Measurements from ENCODE around the gene NPAS2. TPM values are rescaled to one million over a fixed set of nuclear protein-coding genes. Genes with fewer than 3 reads are reported as not detected.

NPAS2 gene
- total RNA-seq, 4 donors from 2014 or later: 7.7 to 83.2 (median 15.1) TPM

DNA sequence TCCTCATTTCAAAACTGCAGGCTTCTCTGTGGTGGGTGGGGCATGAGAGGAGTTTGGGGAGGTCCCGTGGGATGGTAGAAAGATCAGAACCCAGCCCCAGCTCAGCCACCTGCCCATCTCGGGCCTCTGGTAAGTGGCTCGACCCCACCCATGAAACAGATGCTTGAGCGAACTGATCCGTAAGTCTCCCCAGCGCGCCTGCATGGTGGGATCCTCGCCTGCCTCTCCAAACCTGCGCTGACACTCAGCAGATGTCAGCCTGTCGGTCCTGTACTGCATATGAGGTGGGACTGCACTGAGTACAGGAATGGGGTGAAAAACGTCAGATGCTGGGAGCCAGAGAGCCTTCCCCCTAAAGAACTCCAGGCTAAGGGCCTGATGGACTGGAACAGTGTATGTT, 166.2 kb downstream of the NPAS2 start:
- TF ChIP-seq EP300 (IDR thresholded peaks at IDR 0.05) (no peak), POLR2A (IDR thresholded peaks at IDR 0.05) (no peak)
- TF ChIP-seq, protein P1, sequence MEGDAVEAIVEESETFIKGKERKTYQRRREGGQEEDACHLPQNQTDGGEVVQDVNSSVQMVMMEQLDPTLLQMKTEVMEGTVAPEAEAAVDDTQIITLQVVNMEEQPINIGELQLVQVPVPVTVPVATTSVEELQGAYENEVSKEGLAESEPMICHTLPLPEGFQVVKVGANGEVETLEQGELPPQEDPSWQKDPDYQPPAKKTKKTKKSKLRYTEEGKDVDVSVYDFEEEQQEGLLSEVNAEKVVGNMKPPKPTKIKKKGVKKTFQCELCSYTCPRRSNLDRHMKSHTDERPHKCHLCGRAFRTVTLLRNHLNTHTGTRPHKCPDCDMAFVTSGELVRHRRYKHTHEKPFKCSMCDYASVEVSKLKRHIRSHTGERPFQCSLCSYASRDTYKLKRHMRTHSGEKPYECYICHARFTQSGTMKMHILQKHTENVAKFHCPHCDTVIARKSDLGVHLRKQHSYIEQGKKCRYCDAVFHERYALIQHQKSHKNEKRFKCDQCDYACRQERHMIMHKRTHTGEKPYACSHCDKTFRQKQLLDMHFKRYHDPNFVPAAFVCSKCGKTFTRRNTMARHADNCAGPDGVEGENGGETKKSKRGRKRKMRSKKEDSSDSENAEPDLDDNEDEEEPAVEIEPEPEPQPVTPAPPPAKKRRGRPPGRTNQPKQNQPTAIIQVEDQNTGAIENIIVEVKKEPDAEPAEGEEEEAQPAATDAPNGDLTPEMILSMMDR (IDR thresholded peaks at IDR 0.05): no peak
- Histone ChIP-seq H3K27me3 (no peaks in the 10 kb centered on the region), H3K4me3 (no peak overlapping the region), H3K27ac (no peak overlapping the region), H3K9me3 (no peaks in the 10 kb centered on the region), H3K4me1 (peaks cover 0 to 18% (median 0%) of the 10 kb centered on the region in 4 donors), H3K36me3 (peaks cover 0 to 12% (median 0%) of the 10 kb centered on the region in 3 donors)
- DNase-seq (ENCODE audit: low spot score in 2 of 2): no peak
- 83 to 86% methylated on average over 10 to 11 of the region's 11 CpGs for WGBS, 2 donors

DNA sequence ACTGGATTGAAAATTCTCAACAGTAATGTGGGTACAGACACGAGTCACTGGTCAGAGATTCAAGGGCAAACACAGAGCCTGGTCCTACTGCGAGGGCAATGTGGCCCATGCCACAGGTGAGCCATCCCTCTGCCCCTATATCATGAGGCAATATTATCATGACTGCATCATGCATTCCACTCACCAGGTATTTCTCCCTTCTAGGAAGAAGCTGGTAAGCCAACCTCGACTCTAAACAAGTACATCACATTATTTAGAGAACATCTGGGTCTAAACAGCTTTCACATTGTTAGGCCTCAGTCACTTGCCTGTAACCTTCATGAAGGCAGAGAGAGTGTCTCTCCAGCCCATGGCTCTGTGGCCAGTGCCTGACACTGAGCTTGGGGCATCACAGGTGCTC, 167.6 kb downstream of the NPAS2 start:
- Histone ChIP-seq H3K4me1 (peaks cover 0 to 18% (median 0%) of the 10 kb centered on the region in 4 donors), H3K27me3 (no peaks in the 10 kb centered on the region), H3K27ac (no peak overlapping the region), H3K36me3 (peaks cover 0 to 12% (median 0%) of the 10 kb centered on the region in 3 donors), H3K4me3 (no peak overlapping the region), H3K9me3 (no peaks in the 10 kb centered on the region)
- DNase-seq (ENCODE audit: low spot score in 2 of 2): no peak
- WGBS, 2 donors: 83 to 96% methylated on average over 3 of the region's 3 CpGs
- TF ChIP-seq POLR2A (IDR thresholded peaks at IDR 0.05): no peak
- TF ChIP-seq EP300 (IDR thresholded peaks at IDR 0.05): no peak
- TF ChIP-seq, protein P1 (IDR thresholded peaks at IDR 0.05): no peak

DNA sequence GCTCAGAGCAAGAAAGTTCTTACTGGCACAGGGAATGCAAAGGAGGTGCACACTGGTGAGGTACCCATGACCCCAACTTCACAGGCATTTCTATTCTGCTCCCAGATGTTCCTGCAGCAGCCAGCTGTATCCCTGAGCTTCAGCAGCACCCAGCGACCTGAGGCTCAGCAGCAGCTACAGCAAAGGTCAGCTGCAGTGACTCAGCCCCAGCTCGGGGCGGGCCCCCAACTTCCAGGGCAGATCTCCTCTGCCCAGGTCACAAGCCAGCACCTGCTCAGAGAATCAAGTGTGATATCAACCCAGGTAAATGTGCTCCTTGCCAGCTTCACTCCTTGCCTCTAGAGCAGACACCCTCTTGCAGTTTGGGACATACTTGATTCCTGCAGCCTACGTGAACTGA, 168.0 kb downstream of the NPAS2 start:
- TF ChIP-seq, protein P1 (IDR thresholded peaks at IDR 0.05): no peak
- TF ChIP-seq POLR2A (IDR thresholded peaks at IDR 0.05) (no peak), EP300 (IDR thresholded peaks at IDR 0.05) (no peak)
- DNase-seq (ENCODE audit: low spot score in 2 of 2): no peak
- Histone ChIP-seq H3K36me3 (peaks cover 0 to 12% (median 0%) of the 10 kb centered on the region in 3 donors), H3K4me1 (peaks cover 0 to 18% (median 0%) of the 10 kb centered on the region in 4 donors), H3K27ac (no peak overlapping the region), H3K9me3 (no peaks in the 10 kb centered on the region), H3K4me3 (no peak overlapping the region), H3K27me3 (no peaks in the 10 kb centered on the region)
- 78 to 88% methylated on average over 4 of the region's 4 CpGs for WGBS, 2 donors

DNA sequence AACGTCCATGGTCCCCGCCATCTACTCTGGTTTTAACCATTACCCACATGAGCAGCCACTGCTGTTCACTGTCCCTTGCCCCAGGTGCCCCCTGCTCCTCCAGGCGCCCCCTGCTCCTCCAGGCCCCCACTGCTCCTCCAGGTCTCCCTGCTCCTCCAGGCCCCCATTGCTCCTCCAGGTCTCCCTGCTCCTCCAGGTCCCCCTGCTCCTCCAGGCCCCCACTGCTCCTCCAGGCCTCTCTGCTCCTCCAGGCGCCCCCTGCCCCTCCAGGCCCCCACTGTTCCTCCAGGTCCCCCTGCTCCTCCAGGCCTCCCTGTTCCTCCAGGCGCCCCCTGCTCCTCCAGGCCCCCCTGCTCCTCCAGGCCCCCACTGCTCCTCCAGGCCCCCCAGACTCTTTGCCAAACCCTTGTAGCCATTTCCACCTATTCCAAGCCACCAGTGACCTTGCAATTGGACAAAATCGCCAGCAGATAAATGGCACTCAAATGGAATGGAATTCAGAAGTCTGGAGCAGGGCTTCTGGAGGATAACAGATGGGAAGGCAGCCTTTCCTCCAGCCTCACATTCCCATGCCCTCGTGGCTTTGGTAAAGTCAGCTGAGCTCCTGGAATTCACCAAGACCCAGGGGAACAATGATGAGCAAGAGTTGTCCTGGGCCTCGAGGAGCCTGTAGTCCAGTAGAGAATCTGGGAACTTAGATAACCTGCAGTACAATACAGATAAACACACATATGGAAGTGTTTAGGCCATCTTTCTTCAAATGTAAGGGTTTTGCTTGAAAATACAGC, 168.9 kb downstream of the NPAS2 start:
- no peak overlapping the region for H3K27ac ChIP-seq
- peaks cover 0 to 10% (median 0%) of the 10 kb centered on the region in 4 donors for H3K4me1 ChIP-seq
- H3K9me3 ChIP-seq: no peaks in the 10 kb centered on the region
- no peak overlapping the region for H3K4me3 ChIP-seq
- no peaks in the 10 kb centered on the region for H3K27me3 ChIP-seq
- H3K36me3 ChIP-seq: peaks cover 0 to 15% (median 0%) of the 10 kb centered on the region in 3 donors
- TF ChIP-seq POLR2A (IDR thresholded peaks at IDR 0.05): no peak
- TF ChIP-seq, protein P1 (IDR thresholded peaks at IDR 0.05): no peak
- no peak for TF ChIP-seq EP300 (IDR thresholded peaks at IDR 0.05)
- DNase-seq (ENCODE audit: low spot score in 2 of 2): no peak
- WGBS, 2 donors: 73 to 74% methylated on average over 7 to 8 of the region's 8 CpGs

DNA sequence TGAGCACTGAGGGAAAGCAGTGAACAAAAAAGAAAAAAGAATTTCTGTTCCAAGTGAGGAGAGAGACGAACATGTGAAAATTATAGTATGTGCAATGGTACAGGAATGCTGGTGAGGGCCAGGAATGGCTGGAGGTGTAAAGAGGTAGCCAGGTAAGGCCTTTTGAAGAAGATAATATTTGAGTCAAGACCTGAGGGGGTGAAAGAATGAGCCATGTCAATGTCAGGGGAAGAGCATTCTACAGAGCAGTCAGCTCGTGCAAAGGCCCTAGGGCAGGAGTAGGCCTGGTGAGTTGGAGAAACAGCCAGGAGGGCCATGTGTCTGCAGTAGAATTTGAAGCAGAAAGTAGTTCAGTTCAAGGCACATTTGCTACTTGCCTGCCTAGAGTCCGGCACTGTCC, 169.7 kb downstream of the NPAS2 start:
- Histone ChIP-seq H3K27me3 (no peaks in the 10 kb centered on the region), H3K4me3 (no peak overlapping the region), H3K4me1 (peaks cover 0 to 2% (median 0%) of the 10 kb centered on the region in 4 donors), H3K27ac (no peak overlapping the region), H3K36me3 (peaks cover 0 to 24% (median 0%) of the 10 kb centered on the region in 3 donors), H3K9me3 (no peaks in the 10 kb centered on the region)
- 90 to 91% methylated on average over 3 of the region's 3 CpGs for WGBS, 2 donors
- no peak for DNase-seq (ENCODE audit: low spot score in 2 of 2)
- TF ChIP-seq EP300 (IDR thresholded peaks at IDR 0.05) (no peak), POLR2A (IDR thresholded peaks at IDR 0.05) (no peak)
- TF ChIP-seq, protein P1 (IDR thresholded peaks at IDR 0.05): no peak

All from tibial nerve (tissue), 4 donors.